NCI-H1417 (cell line): Measurements from ENCODE around the gene ANP32A.

Source experiments
- DNase-seq, 3 experiments: peaks; one replicate each; lab custom pipeline; 2025; lab: John Stamatoyannopoulos, UW

Gene ANP32A

DNA sequence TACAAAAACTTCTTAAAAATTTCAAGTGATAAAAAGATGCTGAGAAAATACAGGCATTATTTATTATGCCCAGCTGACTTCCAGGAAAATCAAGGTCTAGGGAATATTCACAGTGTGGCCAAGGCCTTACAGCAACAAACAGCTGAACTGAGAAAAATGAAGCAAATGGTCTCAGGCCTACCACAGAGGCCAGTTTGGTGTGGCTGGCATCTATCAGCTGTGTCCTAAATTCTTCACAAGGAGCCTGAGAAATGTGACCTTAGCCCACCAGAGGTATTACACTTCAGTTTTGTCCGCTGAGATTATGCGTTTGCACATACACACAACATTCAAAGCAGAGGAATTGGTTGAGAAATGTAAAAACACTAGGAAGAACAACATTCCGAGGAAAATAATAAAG is 77.4 kb downstream of the ANP32A start:
- no peak for DNase-seq

DNA sequence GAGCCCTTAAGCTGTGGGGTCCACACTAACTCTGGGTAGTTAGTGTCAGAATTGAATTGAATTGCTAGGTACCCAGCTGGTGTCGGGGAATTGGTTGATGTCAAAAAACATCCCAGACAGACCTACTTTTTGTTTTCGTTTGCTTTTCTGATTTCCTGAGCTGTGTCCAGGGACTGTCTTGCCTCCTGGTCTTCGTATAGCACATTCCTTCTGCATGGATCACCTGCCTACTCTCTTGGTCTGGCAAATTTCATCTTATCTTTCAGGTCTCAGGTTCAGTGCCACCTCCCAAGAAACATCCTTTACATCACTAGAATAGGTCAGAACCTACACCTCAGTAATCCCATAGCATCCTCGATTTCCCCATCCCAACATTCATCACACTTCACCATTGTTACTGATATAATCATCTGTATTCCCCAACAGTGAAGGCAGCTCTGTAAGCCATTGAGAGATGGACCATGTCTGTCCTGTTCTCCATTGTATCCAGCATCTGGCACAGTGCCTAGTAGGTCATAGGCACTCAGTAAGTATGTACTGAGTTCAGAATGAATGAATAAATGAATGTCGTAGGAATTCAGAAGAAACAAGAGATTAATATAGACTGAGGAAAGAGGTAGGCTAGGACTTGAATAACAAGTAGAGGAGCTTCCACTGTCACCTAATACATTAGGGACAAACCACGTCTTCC is 81.2 kb downstream of the ANP32A start:
- no peak for DNase-seq

DNA sequence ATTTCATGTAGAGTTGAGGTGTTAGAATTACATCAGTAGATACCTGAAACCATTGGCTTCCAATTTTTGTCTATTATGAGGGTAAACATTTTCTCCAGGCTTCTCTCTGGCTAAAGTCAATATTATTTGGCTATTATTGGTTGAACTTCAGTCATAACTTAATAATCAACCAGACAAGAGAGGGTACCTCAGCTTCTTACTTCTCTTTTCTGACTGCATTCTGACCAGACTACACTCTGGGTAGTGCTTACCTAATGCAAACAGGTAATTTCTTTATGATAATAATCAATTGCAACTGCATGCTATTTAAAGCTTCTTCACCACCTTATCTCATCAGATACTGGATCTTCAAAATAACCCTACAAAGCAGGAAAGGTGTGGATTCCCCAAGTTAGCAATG is 85.1 kb downstream of the ANP32A start:
- DNase-seq: no peak

DNA sequence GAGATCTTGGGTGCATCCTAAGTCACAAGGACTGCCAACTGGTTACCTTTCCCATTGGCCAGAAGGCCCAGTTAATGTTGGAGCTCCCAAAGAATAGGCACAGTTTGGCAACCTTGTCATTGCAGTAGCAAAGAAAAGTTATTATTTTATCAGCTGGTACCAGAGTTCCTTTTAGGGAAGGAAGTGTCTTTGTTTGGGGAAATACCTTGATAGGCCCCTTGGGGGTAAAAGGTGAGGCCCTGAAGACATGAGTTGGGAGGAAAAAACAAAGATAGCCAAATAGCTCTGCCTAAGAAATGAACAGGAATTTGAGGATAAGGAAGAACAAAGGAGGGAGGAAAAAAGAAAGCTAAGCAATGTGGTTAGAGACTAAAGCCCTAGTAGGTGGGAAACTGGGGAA is 85.8 kb downstream of the ANP32A start:
- DNase-seq: no peak

DNA sequence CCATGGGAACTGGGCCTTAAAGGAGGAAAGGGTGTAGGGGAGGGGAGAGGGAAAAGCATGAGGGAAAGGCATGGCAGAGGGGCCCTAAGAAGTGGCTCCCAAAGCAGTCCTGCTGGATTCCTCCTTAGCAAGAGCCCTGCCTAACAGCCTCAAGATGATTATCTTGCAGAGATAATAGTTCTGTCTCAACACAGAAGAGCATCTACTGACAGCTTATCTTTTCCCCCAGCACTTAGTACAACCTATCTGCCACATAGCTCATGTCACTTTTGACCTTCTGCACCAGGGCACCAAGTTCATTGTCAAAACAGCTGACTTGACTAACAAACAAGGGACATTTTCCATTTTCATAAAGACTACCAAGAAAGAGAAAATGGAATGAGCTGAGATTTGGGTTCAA is 86.3 kb downstream of the ANP32A start:
- DNase-seq: no peak

DNA sequence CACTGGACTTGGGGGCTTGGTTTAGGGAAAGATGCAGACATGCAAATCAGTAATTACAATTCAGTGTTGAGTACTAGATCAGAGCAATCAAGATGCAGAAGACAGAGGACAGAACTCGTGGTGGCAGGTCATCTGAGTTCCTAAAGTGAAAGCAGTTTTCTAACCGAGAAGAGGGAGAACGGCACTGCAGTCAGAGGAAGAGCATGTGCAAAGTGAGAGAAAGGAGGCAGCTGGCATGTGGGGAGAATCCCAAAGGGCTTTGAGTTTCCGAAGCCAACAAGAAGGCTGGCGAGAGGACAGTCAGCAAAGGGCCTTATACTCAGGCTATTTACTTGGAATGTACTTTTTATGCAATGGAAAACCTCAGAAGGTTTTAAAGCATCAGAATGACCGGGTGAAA is 87.0 kb downstream of the ANP32A start:
- DNase-seq: no peak

DNA sequence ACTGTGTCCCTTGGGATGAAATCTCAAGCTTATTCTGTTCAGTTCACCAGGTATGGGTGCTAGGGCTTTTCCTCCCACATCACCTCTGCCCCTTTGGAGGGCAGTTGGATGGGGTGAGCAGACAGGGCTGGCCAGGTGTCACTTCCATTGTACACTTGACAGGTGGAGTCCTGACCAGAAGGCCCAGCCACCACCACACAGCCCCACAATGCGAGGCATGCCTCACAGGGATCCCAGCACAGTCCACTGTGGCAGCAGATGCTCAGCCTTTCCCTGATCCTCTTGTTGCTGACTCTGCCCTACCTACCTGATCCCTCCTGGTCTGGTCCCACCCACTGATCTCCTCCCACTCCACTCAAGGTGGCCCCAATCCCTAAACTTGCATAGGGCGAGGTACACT is 88.2 kb downstream of the ANP32A start:
- no peak for DNase-seq

DNA sequence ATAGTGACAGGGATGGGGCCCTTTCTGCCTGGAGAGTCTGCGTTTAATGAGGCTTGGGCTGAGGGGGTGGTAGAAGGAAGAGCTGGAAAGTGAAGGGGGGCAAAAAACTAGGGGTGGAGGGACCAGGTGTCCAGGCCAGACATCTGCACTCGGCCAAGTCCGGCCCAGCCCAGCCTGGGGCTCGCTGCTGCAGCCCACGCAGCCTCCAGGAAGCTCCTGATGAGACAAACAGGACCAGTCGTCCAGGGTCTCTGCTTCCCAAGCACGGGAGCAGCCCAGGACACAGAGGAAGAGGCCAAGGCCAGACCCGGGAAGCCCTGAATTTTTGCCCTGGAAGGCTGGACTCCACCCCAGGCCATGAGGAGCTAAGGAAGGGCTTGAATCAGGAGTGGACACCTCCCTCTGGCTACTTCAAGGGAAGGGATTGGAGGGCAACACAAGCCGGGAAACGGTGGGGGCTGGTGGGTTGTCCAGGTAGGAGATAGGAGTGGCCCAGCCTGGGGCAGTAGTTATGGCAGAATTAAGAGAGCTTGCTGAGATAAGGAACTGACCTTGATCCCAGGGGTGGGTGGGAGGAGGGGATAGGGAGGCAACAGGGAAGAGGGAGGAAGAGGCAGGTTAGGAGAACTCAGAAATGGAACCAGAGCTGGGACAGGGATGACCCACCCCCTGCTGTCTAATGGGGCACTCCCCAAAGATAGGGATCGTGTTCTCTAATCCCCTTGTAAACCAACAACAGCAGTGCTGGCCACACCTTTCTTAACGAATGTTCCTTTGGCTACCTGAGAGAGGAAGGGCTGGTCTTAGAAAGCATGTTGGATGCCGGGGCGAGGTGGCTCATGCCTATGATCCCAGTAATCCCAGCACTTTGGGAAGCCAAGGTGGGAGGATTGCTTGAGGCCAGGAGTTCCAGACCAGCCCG is 89.5 kb downstream of the ANP32A start:
- no peak for DNase-seq

DNA sequence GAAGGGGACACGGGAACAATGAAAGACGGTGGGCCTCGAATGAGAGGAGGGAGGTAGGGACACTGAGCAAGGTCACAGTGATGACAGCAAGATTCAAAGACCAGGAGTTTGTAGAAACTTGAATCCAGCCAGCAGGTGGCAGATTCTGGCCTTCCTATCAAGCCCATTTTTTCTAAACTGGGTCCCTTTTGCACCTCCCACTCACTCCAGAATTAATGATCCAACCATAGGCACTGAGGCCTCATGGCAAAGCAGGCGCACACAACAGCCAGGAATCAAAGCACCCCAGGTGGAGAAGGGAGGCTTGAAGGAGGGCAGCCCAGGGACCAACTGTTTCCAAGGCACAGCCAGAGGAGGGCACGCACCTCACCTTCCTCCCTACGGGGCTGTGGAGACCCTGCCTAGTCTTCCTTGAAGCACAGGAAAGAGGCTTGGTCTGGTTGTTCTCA is 90.2 kb downstream of the ANP32A start:
- DNase-seq: peak; percentile 30 to 54 (median 52)

DNA sequence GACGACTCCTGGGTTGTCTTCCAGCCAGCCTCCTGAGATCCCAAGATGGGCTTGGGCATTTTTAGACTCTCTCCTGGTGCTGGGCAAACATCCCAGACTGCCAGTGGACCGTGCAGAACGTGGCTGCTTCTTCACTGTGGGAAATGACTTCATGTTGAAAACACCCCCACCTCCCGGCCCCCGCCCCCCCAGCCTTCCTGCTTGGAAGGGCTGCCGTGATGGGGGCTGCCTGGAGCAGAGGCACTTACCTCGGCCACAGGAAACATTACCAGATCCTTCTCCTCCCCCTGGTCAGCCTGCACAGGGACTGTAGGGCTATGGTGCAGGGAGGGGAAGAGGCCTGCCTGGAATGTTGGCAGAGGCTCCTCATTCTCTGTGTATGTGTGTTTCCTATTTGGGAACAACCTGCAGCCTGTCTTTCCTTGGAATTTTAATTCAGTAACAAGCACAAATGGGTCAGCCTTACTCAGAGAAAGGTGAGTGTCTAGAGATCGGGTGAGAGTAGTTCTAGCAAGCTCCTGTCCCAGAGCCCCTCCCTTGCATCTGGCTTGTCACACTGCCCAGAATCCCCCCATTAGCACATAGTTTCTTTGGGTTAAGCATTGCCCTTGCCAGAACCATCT is 90.8 kb downstream of the ANP32A start:
- DNase-seq: no peak
